ENCODE data around the gene CD248. TPM values are rescaled to one million over a fixed set of nuclear protein-coding genes. Genes with fewer than 3 reads are reported as not detected.
"Not testable (repeated sequence)": the region's sequence is repeated elsewhere in the genome, so short reads cannot be mapped to it uniquely, and the experiment has no call there.

Gene CD248
- total RNA-seq, 1 donor: 99.1 TPM

DNA sequence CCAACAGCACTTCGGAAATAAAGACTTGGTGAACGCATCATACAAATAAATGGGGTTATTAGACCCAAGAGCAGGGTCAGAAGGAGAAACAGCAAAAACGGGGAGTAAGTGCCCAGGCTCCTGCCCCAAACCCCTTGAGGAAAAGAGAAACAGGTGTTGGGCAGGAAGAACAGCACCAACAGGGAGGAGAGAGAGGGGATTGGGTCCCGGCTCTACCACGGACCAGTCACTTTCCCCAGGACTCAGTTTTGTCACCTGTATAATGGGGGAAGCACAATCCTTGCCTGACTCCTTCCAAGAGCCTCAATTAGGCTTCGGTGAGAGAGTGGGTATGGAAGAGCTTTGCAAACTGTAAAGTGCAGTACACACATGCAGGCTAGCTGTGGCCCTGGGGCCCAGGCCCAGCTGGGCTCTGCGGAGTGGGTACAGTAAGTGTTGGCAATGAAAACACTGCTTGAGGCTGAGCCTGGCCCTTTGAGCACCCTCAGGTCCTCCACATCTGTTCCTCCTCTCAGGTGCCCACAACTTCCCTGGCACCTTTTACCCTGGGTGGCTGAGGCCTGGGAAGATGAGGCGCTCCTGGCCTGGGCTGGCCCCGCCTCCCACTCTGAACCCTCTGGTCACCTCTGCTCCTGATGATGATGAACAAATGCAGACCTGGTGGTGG lies 45.8 kb upstream of the CD248 start:
- H3K4me3 ChIP-seq (ENCODE audit: low read depth, low read length): no peak overlapping the region
- TF ChIP-seq, protein P1, sequence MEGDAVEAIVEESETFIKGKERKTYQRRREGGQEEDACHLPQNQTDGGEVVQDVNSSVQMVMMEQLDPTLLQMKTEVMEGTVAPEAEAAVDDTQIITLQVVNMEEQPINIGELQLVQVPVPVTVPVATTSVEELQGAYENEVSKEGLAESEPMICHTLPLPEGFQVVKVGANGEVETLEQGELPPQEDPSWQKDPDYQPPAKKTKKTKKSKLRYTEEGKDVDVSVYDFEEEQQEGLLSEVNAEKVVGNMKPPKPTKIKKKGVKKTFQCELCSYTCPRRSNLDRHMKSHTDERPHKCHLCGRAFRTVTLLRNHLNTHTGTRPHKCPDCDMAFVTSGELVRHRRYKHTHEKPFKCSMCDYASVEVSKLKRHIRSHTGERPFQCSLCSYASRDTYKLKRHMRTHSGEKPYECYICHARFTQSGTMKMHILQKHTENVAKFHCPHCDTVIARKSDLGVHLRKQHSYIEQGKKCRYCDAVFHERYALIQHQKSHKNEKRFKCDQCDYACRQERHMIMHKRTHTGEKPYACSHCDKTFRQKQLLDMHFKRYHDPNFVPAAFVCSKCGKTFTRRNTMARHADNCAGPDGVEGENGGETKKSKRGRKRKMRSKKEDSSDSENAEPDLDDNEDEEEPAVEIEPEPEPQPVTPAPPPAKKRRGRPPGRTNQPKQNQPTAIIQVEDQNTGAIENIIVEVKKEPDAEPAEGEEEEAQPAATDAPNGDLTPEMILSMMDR (IDR thresholded peaks at IDR 0.05; ENCODE audit: insufficient read depth, low read length): no peak
- no peak for DNase-seq (ENCODE audit: low read depth)

DNA sequence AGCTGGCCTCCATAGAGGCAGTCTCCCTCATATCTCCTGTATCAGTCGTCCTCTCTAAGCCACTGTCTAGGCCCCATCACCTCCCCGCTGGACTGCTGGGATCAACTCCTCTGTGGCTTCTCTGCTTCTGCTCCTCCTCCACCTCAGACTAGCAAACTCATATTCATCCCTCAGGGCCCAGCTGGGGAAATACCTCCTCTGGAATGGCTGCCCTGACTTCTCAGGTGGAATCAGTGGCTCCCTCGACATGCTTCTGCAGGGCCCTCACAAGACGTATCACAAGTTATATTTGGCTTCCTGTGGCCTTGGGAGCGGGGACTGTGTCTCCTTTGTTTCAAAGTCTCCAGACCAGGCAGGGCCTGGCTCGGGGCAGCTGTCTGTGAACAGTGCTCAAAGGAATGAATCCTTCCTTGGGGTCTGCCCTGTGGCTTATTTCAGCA lies 44.7 kb upstream of the CD248 start:
- no peak for DNase-seq (ENCODE audit: low read depth)
- H3K4me3 ChIP-seq (ENCODE audit: low read depth, low read length): no peak overlapping the region
- TF ChIP-seq, protein P1 (IDR thresholded peaks at IDR 0.05; ENCODE audit: insufficient read depth, low read length): no peak

DNA sequence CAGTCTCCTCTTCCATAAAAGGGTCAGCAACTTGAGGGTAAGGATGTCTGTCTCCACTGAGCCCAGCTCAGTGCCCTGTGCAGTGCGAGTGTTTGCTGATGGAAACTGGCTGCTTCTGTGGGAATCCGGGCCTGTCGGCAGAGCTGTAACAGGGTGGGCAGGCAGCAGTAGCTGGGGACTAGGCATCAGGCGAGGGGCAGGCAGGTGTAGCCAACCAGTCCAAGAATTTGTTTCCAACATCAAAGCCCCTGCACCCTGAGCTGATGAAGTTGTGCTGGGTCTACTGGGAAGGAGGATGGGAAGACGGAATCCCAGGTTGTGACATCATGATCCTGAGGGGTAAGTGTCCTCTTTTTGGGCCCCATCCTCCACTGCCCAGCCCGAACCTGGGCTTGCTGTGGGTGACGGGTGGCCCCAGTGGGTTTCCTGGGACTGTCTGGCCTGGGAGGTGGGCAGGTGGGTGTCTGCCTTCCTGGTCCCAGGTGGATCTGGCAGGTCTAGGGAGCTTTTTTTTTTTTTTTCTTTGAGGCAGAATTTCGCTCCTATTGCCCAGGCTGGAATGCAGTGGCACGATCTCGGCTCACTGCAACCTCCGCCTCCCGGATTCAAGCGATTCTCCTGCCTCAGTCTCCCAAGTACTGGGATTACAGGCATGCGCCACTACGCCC lies 43.7 kb upstream of the CD248 start:
- TF ChIP-seq, protein P1 (IDR thresholded peaks at IDR 0.05; ENCODE audit: insufficient read depth, low read length): no peak
- no peak for DNase-seq (ENCODE audit: low read depth)
- H3K4me3 ChIP-seq (ENCODE audit: low read depth, low read length): no peak overlapping the region

DNA sequence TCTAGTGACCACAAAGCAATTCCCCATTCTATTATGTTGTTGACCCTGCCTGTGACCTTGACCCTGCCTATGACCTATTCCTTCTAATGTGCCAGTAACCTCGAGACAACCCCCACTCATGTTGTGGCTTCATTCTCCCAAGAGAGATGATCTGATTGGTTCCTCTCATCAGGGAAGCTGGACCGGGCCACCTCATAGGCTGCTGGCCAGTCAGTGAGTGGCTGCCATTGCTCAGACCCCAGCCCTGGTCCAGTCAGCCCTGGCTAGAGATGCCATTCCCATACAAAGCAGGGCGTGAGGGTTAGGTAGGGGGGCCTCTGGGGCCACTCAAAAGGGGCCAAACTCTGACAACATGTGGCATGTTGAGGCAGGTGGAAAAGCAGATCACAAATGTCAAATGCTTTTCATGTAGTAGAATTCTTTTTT lies 42.8 kb upstream of the CD248 start:
- no peak for DNase-seq (ENCODE audit: low read depth)
- TF ChIP-seq, protein P1 (IDR thresholded peaks at IDR 0.05; ENCODE audit: insufficient read depth, low read length): no peak

DNA sequence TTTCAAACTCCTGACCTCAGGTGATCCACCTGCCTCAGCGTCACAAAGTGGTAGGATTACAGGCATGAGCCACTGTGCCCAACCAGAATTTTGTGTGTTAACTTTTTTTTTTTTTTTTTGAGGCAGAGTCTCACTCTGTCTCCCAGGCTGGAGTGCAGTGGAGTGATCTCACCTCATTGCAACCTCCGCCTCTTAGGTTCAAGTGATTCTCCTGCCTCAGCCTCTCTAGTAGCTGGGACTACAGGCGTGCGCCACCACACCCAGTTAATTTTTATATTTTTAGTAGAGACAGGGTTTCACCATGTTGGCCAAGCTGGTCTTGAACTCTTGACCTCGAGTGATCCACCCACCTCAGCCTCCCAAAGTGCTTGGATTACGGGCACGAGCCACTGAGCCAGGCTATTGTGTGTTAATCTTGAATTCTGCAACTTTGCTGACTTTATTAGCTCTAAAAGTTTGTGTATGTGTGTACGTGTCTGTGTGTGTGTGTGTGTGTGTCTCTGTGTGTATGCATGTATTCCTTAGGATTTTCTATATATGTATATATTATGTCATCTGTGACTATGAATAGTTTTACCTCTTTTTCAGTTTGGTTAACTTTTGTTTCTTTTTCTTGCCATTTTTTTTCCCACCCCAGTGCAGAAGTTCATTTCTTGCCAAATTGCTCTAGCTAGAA lies 33.9 kb upstream of the CD248 start:
- not testable (repeated sequence) for DNase-seq (ENCODE audit: low read depth); H3K4me3 ChIP-seq (ENCODE audit: low read depth, low read length)

More for the DNA sequence above, 42.8 kb upstream of the CD248 start:
- H3K4me3 ChIP-seq (ENCODE audit: low read depth, low read length): no peak overlapping the region

DNA sequence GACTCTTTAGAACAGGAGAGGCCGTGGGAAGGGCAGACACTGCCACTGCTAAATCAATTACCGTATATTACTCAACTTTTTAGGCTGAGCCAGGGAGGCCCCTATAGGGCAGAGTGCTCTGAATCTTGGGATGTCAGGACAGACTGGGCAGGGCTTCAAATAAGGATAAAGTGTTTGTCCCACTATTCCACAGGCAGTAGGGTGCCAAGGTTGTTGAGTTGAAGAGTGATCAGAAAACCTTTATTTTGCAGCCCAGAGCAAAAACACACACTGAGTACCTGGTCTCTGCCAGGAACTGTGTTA lies 32.2 kb upstream of the CD248 start:
- TF ChIP-seq, protein P1 (IDR thresholded peaks at IDR 0.05; ENCODE audit: insufficient read depth, low read length): no peak
- no peak overlapping the region for H3K4me3 ChIP-seq (ENCODE audit: low read depth, low read length)
- DNase-seq (ENCODE audit: low read depth): no peak
